ENCODE data around the gene ATP4B.

Gene ATP4B

DNA sequence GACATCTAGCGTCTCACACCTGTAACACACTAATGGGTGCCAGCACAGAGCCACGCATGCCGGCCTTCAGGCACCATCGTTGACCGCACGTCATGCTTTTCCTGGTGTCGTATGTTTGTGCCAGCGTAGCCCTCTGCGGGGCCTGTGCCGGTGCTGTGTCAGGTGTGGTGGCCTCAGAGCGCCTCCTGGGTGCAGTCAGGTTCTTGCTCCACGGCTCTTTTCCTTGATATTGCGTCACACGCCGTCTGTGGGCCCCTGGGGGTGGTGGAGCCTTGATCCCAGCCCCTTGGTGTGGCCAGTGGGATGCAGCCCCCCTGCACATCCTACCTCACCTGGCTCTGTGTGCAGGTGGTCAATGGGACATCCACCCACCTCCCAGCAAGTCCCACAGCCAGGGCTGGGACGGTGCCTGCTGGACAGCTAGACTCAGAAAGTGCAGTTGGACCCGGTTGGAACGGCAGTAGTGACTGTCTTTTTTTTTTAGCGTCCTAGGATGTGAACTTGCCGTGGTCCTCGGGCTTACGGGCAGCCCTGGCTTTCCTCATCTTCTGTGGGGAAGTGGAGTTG lies 48.9 kb downstream of the ATP4B start:
- in situ Hi-C loops (cut with MboI; ENCODE audit: low sequenced_read_pairs): no loop called here

DNA sequence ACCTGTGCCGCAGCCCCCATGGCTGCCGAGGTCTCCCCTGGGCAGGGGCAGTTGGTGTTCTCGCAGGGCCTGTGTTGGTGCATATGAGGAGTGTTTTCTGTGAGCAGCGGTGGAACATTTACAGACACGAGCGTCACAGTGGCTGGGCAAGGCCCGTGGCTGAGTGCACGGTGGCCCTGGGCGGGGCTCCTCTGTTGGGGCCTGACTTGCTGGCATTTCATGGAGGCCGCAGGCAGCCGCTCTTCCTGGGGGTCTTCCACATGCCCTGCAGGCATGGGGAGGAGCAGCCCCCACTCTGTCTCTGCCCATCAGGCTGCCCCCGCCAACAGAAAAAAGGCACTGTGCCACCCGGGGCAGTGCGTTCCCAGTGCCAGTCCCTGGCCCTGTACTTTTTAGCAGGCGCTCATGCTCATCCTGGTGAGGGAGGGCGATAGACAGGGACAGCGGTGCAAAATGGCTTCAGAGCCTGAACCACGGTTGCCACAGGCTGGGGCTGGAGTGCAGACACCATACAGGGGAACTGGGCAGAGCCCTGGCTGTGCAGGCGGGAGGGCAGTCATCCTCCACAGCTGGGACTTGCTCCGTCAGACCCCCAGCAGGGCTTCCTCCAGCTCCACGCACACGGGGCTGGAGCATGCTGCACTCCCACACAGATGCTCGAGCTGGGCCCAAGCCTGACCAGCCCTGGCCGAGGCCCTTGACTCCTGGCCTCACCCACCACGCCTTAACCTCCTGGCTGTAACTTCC lies 49.9 kb downstream of the ATP4B start:
- in situ Hi-C loops (cut with MboI; ENCODE audit: low sequenced_read_pairs): no loop called here

DNA sequence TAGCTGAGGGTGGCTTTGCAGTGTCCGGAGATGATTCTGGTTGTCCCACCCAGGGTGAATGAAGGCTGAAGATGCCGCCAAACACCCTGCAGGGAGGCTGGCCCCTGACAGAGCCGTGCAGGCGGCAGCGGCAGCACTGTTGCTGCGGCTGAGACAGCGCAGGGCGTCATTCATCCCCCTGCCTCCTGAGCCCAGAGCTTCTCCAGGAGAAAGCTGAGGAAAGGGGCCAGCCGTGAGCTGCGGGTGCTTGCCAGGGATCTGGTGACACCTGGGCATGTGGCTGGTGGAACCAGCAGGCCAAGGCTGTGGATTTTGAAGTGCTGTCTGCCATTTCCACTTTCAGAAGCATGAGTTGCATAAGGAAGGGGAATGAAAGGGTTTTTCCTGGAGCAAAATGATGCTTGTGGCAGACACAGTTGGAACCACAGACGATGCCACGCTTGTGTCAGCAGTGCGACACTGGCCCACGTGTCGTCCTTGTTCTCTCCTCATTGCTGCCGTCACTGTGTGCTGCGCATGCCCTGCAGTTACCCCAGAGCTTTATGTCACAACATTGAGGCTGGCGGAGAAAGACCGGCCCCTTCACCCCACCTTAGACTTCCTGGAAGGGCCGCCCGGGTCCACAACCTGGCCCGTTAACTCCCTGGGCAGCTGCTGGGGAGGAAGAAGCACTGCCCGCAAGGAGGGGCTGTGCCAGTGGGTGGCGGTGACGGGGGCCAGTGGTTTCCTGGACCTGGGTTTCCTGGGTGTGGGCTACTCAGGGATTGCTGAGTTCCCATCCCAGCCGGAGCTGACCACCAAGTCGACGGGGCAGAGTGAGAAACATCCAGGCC lies 50.7 kb downstream of the ATP4B start:
- in situ Hi-C loops (cut with MboI; ENCODE audit: low sequenced_read_pairs): no loop called here

DNA sequence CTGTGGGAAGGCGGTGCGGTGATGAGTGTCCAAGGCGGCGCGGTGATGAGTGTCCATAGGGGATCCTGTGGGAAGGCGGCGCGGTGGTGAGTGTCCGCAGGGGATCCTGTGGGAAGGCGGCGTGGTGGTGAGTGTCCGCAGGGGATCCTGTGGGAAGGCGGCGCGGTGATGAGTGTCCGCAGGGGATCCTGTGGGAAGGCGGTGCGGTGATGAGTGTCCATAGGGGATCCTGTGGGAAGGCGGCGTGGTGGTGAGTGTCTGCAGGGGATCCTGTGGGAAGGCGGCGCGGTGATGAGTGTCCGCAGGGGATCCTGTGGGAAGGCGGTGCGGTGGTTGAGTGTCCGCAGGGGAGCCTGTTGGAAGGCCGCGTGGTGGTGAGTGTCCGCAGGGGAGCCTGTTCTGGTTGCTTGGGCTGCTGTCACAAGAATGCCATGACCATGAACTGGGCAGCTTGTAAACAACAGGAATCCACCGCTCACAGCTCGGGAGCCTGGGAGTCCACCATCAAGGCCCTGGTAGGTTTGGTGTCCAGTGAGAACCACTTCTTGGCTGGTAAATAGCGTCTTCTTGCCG lies 52.0 kb downstream of the ATP4B start:
- in situ Hi-C loops (cut with MboI; ENCODE audit: low sequenced_read_pairs): no loop called here

DNA sequence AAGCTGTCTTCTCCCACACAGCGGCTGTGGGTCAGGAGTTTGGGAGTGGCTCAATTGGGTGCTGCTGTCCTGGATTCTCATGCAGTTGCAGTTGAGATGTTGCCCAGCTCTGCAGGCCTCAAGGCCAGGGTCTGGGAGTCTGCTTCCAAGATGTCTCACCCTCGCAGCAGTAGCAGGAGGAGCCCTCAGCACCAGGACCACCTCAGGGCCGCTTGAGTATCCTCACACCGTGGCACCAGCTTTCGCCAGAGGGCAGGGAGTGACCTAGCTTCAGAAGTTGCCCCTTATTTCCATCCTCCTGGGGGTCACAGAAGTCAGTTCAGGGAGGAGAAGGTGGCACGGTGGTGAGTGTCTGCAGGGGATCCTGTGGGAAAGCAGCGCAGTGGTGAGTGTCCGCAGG lies 52.5 kb downstream of the ATP4B start:
- in situ Hi-C loops (cut with MboI; ENCODE audit: low sequenced_read_pairs): no loop called here

DNA sequence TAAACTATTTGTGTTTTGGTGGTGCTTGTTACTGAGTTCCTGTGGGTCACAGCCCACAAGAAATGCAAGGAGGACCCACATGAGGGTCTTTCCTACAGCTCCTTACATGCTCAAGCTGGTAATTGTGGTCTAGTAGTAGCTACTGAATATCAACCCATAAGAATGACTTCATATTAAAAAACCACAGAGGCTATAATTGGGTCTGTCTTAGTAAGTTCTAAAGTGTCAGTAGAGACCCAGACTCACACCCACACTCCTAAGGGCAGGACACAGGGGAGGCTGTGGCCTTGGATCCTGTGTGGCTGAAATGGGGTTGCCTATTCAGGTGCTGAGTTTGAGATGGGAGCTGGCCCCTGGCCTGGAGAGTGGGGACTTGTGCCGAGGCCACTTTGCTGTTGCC lies 53.8 kb downstream of the ATP4B start:
- in situ Hi-C loops (cut with MboI; ENCODE audit: low sequenced_read_pairs): no loop called here

DNA sequence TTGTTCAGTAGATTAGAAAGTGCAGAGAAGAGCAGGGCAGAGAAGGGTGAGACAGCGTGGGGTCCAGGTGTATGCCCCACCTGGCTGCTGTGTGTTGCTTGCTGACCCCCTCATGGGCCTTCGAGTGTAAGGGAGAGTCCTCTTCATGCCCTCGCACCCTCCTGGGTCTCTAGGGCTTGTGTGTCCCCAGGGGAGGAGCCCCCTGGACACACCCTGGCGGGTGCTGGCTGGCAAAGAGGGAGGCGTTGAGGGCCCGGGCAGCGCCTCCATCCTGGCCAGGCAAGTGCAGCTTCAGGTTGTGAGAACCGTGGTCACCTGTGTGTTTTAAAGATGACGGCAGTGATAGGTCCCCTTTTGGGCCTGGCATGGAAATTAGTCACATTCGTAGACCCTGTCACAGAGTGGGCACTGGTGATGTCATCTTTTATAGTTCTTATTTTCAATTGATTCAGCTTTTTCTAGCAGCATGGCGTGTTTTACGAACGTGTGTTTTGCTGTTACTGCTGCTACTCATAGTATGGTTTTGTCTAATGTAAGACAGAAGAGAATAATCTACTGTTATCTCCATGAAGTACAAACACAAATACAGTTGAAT lies 54.8 kb downstream of the ATP4B start:
- in situ Hi-C loops (cut with MboI; ENCODE audit: low sequenced_read_pairs): no loop called here

DNA sequence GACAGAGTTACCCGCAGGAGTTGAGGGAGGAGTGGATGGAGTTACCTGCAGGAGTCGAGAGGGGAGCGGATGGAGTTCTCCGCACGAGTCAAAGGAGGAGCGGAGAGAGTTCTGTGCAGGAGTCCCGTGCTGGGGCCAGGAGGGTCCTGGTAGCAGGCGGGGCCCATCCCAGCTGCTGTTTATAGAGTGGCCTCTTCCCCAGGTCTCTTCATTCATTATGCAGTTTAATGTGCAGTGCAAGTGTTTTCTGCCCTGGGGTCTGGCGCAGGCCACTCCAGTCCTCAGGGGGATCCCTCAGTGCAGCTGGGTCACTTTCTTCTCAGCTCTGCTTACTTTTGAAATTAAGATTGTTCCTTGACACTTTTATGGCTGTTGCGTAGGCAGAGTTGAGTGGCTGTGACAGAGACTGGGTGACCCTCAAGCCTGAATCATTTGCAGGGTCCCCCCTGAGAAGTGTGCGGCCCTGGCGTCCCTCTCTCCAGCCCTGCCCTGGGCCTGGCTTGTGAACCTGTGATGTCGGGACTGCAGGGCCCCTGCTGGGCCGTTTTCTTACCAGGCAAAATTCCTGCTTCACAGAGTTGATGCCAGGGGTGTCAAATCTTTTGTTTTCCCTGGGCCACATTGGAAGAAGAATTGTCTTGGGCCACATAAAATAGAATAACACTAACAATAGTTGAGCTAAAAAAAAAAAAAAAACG lies 55.6 kb downstream of the ATP4B start:
- in situ Hi-C loops (cut with MboI; ENCODE audit: low sequenced_read_pairs): no loop called here

DNA sequence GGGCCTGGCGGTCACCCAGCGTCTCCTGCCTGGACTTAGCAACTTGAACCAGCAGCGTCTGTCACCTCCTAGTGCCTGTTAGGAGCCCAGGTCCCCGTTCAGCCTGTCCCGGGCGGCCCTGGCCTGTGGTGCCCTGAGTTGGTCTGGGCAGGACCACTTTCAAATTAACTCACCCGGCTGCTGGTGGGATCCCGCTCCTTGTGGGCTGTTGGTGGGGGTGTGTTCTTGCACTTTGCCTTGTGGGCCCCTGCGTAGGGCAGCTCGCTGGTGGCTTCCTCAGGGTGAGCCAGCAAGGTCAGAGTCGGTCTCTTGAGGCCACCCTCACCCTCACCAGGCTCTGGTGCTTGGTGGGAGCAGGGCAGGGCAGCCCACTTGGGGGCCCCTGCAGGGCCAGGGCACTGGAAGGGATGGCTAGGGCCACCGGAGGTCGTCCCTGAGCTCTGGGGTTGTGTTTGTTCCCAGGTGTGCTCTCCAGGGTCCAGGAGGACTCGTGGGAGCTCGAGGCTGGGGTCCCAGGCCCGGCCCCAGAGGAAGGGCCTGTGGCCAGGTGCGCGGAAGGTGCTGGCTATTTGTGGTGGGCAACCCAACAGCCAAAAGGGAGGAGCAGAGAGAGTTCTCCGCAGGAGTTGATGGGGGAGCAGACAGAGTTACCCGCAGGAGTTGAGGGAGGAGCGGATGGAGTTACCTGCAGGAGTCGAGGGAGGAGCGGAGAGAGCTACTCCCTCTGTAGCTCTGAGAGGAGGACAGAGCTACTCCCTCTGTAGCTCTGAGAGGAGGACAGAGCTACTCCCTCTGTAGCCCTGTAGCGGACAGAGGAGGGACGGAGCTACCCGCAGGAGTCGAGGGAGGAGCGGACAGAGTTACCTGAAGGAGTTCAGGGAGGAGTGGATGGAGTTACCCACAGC lies 56.6 kb downstream of the ATP4B start:
- in situ Hi-C loops (cut with MboI; ENCODE audit: low sequenced_read_pairs): no loop called here

DNA sequence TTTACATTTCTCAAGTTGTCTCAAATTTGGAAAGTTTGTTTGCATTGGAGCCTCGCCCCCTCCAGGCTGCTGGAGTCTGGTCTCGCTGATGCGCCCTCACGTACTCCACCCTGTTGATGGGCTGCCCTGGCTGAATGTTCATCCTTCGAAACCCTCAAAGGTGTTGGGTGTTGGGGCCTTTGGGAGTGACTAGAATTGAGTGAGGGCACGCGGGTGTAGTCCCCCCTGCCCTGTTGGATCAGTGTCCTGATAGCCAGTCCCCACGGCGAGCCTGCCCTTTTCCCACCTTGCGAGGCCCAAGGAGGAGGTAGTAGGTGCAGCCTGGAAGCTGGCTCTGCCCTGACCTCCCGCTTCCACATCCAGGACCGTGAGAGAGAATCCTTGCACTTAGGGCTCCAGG lies 58.6 kb downstream of the ATP4B start:
- in situ Hi-C loops (cut with MboI; ENCODE audit: low sequenced_read_pairs): no loop called here
